Endothelial cell of umbilical vein (primary cell): ENCODE data around the gene ZNF460. TPM values are rescaled to one million over a fixed set of nuclear protein-coding genes. Genes with fewer than 3 reads are reported as not detected.

Experiments
- BruUV-seq: library from RNA; stranded (reverse); fragments of 400-500 nt; replicated peaks from 2 replicates; lab custom pipeline; 2021; lab: Mats Ljungman, UMichigan
- CTCF ChIA-PET: fragments of 300-600, 350-600 bp; sonication (Branson Sonifier 250); formaldehyde crosslinking; loops from one replicate; lab custom pipeline; 2021; ENCODE audit warnings: antibody characterized with exemption, inconsistent platforms; lab: Charles Lee
- POLR2A ChIA-PET: fragments of 300-600, 350-600 bp; sonication (Branson Sonifier 250); formaldehyde crosslinking; loops from one replicate; lab custom pipeline; 2021; ENCODE audit warnings: antibody characterized with exemption, inconsistent platforms; lab: Charles Lee
- DNase-seq: peaks from one replicate; pipeline ENCODE4 v3.0.0-alpha.2; 2011; ENCODE audit warnings: low read depth, low spot score
- FAIRE-seq: peaks from 2 replicates; lab custom pipeline; 2011; peaks lifted over from hg19 to GRCh38; lab: Jason Lieb, UNC
- H2AFZ ChIP-seq: 2 replicates; pipeline ENCODE4 v1.6.0; 2012; ENCODE audit warnings: low read depth, low read length, control low read depth, inconsistent platforms
- H3K27ac ChIP-seq: 2 replicates; pipeline ENCODE4 v1.5.1; 2011; ENCODE audit warnings: low read depth, mild to moderate bottlenecking, control low read depth, low read length, moderate library complexity; ENCODE audit not compliant: insufficient read depth
- H3K27me3 ChIP-seq, 2 experiments: 2 replicates each; pipeline versions ENCODE4 v1.6.0 to v1.6.1; 2011; ENCODE audit warnings: low read length in 2 of 2, mixed read lengths in 1 of 2; ENCODE audit not compliant: control insufficient read depth in 2 of 2, insufficient read depth in 2 of 2
- H3K36me3 ChIP-seq, 2 experiments: 2 replicates in 1 of 2; 3 replicates in 1 of 2; pipeline ENCODE4 v1.5.1; 2011; ENCODE audit warnings: low read length in 2 of 2, mild to moderate bottlenecking in 1 of 2, moderate library complexity in 1 of 2; ENCODE audit not compliant: control insufficient read depth in 2 of 2, insufficient read depth in 2 of 2; ENCODE audit errors: extremely low read depth in 1 of 2
- H3K4me1 ChIP-seq: 3 replicates; pipeline ENCODE4 v1.5.1; 2011; ENCODE audit warnings: mild to moderate bottlenecking, low read length; ENCODE audit not compliant: control insufficient read depth, insufficient read depth; ENCODE audit errors: extremely low read depth
- H3K4me2 ChIP-seq: 2 replicates; pipeline ENCODE4 v1.6.1; 2011; ENCODE audit warnings: low read length, control low read depth, mixed read lengths; ENCODE audit not compliant: insufficient read depth
- H3K4me3 ChIP-seq, 3 experiments: fragments of 200-600 bp in 1 of 3; sonication (generic), shearing (Covaris generic) in 1 of 3; replicated peaks in 1 of 3; 2 replicates each; pipeline ENCODE4 v1.5.1; 2011 to 2016; ENCODE audit warnings: control low read depth in 3 of 3, low read length in 3 of 3, mild to moderate bottlenecking in 2 of 3, inconsistent platforms in 1 of 3, low read depth in 1 of 3, moderate library complexity in 1 of 3; ENCODE audit not compliant: insufficient read depth in 1 of 3
- H3K79me2 ChIP-seq: 2 replicates; pipeline ENCODE4 v1.6.0; 2012; ENCODE audit warnings: low read length, inconsistent platforms; ENCODE audit not compliant: control insufficient read depth, insufficient read depth
- H3K9ac ChIP-seq: replicated peaks from 2 replicates; pipeline ENCODE3; 2011; ENCODE audit warnings: low read length, control low read depth; ENCODE audit not compliant: insufficient read depth; ENCODE audit errors: extremely low read depth
- H3K9me1 ChIP-seq: replicated peaks from 3 replicates; pipeline ENCODE4 v1.6.0; 2011; ENCODE audit warnings: mild to moderate bottlenecking, low read length; ENCODE audit not compliant: control insufficient read depth, insufficient read depth; ENCODE audit errors: extremely low read depth
- H3K9me3 ChIP-seq: replicated peaks from 2 replicates; pipeline ENCODE4 v1.5.1; 2012; ENCODE audit warnings: low read length, inconsistent platforms; ENCODE audit not compliant: control insufficient read depth, insufficient read depth
- H4K20me1 ChIP-seq: replicated peaks from 2 replicates; pipeline ENCODE3; 2011; ENCODE audit warnings: mild to moderate bottlenecking, low read length; ENCODE audit not compliant: control insufficient read depth, insufficient read depth; ENCODE audit errors: extremely low read depth
- CTCF ChIP-seq, 2 donors: IDR thresholded peaks; 1 replicate in 1 of 2; 2 replicates in 1 of 2; pipeline ENCODE4 v1.5.1; 2011; ENCODE audit warnings: low read length in 2 of 2, mild to moderate bottlenecking in 2 of 2, moderate library complexity in 2 of 2, control low read depth in 1 of 2, inconsistent platforms in 1 of 2, low read depth in 1 of 2; ENCODE audit not compliant: insufficient read depth in 1 of 2; ENCODE audit errors: extremely low read depth in 1 of 2
- EZH2 ChIP-seq: IDR thresholded peaks from 2 replicates; pipeline ENCODE4 v1.6.1; 2012; ENCODE audit warnings: borderline replicate concordance, low read depth, mild to moderate bottlenecking, moderate library complexity, low read length, inconsistent platforms; ENCODE audit not compliant: severe bottlenecking
- GATA2 ChIP-seq: IDR thresholded peaks from 2 replicates; pipeline ENCODE4 v1.7.0; 2011; ENCODE audit warnings: low read depth, mild to moderate bottlenecking, moderate library complexity, mixed read lengths, low read length; ENCODE audit not compliant: insufficient read length, insufficient read depth
- MAX ChIP-seq: IDR thresholded peaks from 2 replicates; pipeline ENCODE4 v1.6.1; 2011; ENCODE audit not compliant: insufficient read depth, insufficient read length
- POLR2A ChIP-seq: IDR thresholded peaks from 2 replicates; pipeline ENCODE4 v1.6.1; 2012; ENCODE audit warnings: low read depth, mild to moderate bottlenecking, control low read depth, low read length
- POLR2AphosphoS5 ChIP-seq: IDR thresholded peaks from 2 replicates; pipeline ENCODE4 v1.6.1; 2012; ENCODE audit warnings: low read depth, mild to moderate bottlenecking, control low read depth, low read length, moderate library complexity; ENCODE audit not compliant: insufficient read depth
- dilution Hi-C: fragments of 300-500 bp; cut with MboI; formaldehyde crosslinking; loops from one replicate; pipeline ENCODE4 v1.15.0; 2019; ENCODE audit warnings: low sequenced_read_pairs; ENCODE audit not compliant: extremely low pct_ligation_motif_present
- intact Hi-C: fragments of 100-400 bp; cut with micrococcal nuclease; formaldehyde crosslinking; loops from one replicate; pipeline ENCODE4 v1.10.0; 2022
- polyA plus RNA-seq, 4 experiments: library from polyadenylated mRNA; depleted of rRNA in 3 of 4; stranded (reverse) in 3 of 4; unstranded in 1 of 4; fragments of >200 nt; gene quantifications; 2 replicates each; pipeline versions ENCODE4 v1.2.1 to v1.2.3, GENCODE V29; 2011 to 2012; ENCODE audit warnings: missing spikeins in 1 of 4
- total RNA-seq: library from RNA; stranded (reverse); gene quantifications from 2 replicates; pipeline ENCODE4 v1.2.3, GENCODE V29; 2021

ZNF460 gene
- total and polyA plus RNA-seq, 2 donors (not counting 3 experiments of a cell fraction or from before 2014, with no cell fraction given) = 4.5 to 26.9 TPM

- no peak for FAIRE-seq
- dilution Hi-C loops = no loop called here
Measured at GRCh38 chr19:57231686-57232085, 48.6 kb upstream of the ZNF460 start.

More at GRCh38 chr19:57231686-57232085, 48.6 kb upstream of the ZNF460 start:
- Histone ChIP-seq H3K79me2 (no peaks in the 10 kb centered on the region), H4K20me1 (no peaks in the 10 kb centered on the region), H3K27ac (no peak overlapping the region), H3K9me3 (no peaks in the 10 kb centered on the region), H3K27me3 (no peaks in the 10 kb centered on the region), H3K9ac (no peak overlapping the region), H3K9me1 (no peaks in the 10 kb centered on the region), H2AFZ (no peak overlapping the region), H3K4me1 (no peaks in the 10 kb centered on the region), H3K4me3 (no peak overlapping the region), H3K4me2 (no peak overlapping the region), H3K36me3 (no peaks in the 10 kb centered on the region)
- no peak for DNase-seq
- BruUV-seq = no TSS peak
- POLR2A ChIA-PET = no interaction called here
- TF ChIP-seq MAX = no peak
- TF ChIP-seq POLR2A = no peak
- TF ChIP-seq POLR2AphosphoS5 = no peak
- TF ChIP-seq GATA2 = no peak
- no peak for TF ChIP-seq EZH2
- no peak for TF ChIP-seq CTCF (IDR thresholded peaks at IDR 0.05; ENCODE audit: extremely low read depth in 1 of 2, insufficient read depth in 1 of 2, low read depth in 1 of 2, low read length in 2 of 2)
- CTCF ChIA-PET = no interaction called here
- intact Hi-C loops = no loop called here
